Inflammatory macrophage treated with lipopolysaccharide for 4 hours (primary cell): ENCODE results near the gene DHX30.
"Not testable (repeated sequence)": the region's sequence is repeated elsewhere in the genome, so short reads cannot be mapped to it uniquely, and the experiment has no call there.

ENCODE experiments used
- DNase-seq: peaks from one replicate; pipeline ENCODE4 v3.0.0-alpha.2; 2020

Gene DHX30

GRCh38 chr3:47804577-47804976, 1.6 kb downstream of the DHX30 start:
- no peak for DNase-seq

GRCh38 chr3:47813551-47814177, 10.7 kb downstream of the DHX30 start:
- no peak for DNase-seq

GRCh38 chr3:47817609-47818008, 14.7 kb downstream of the DHX30 start:
- no peak for DNase-seq

- peak; percentile 86 for DNase-seq
Measured at GRCh38 chr3:47824541-47825473, 21.9 kb downstream of the DHX30 start.

GRCh38 chr3:47825590-47825989, 22.7 kb downstream of the DHX30 start:
- no peak for DNase-seq

GRCh38 chr3:47829482-47829881, 26.5 kb downstream of the DHX30 start:
- DNase-seq, result not testable (repeated sequence)

GRCh38 chr3:47836986-47837385, 34.0 kb downstream of the DHX30 start:
- no peak for DNase-seq

- no peak for DNase-seq
Measured at GRCh38 chr3:47838503-47838902, 35.6 kb downstream of the DHX30 start.

GRCh38 chr3:47841786-47842349, 38.9 kb downstream of the DHX30 start:
- DNase-seq, result no peak

GRCh38 chr3:47846186-47846879, 43.4 kb downstream of the DHX30 start:
- DNase-seq, result no peak

GRCh38 chr3:47846880-47847248, 43.9 kb downstream of the DHX30 start:
- DNase-seq, result no peak

GRCh38 chr3:47847260-47847659, 44.3 kb downstream of the DHX30 start:
- DNase-seq, result no peak

- DNase-seq, result no peak
Measured at GRCh38 chr3:47847801-47848518, 45.0 kb downstream of the DHX30 start.

- no peak for DNase-seq
Measured at GRCh38 chr3:47848599-47849117, 45.7 kb downstream of the DHX30 start.

- DNase-seq, result no peak
Measured at GRCh38 chr3:47849186-47849698, 46.3 kb downstream of the DHX30 start.

GRCh38 chr3:47849699-47850563, 47.0 kb downstream of the DHX30 start:
- peak; percentile 12 for DNase-seq

- no peak for DNase-seq
Measured at GRCh38 chr3:47850564-47851410, 47.8 kb downstream of the DHX30 start.

GRCh38 chr3:47851888-47852603, 49.1 kb downstream of the DHX30 start:
- no peak for DNase-seq
